Measurements from ENCODE around the gene PRRX2.

GRCh38 chr9:129733632-129733953 is 68.1 kb downstream of the PRRX2 start:
- TF ChIP-seq ZFYVE20 (CRISPR knock-in tag; IDR thresholded peaks at IDR 0.05; ENCODE audit: borderline replicate concordance, low read depth) (no peak), ZNF512 (CRISPR knock-in tag; IDR thresholded peaks at IDR 0.05) (no peak), ERF (CRISPR knock-in tag; IDR thresholded peaks at IDR 0.05) (no peak), ZNF704 (CRISPR knock-in tag; IDR thresholded peaks at IDR 0.05; ENCODE audit: borderline replicate concordance) (no peak), RFX1 (IDR thresholded peaks at IDR 0.05) (no peak), ELF4 (CRISPR knock-in tag; IDR thresholded peaks at IDR 0.05; ENCODE audit: borderline replicate concordance) (no peak), ZBTB43 (CRISPR knock-in tag; conservative IDR thresholded peaks at IDR 0.05) (no peak), CTCF (CRISPR knock-in tag; IDR thresholded peaks at IDR 0.05) (no peak)

All from HepG2 (cell line).